NT2/D1 (cell line): ENCODE results near the gene ZNF766.
A peak's percentile ranks its signal among the peaks of the same experiment; 100 is the strongest.
"Not testable (repeated sequence)": the region's sequence is repeated elsewhere in the genome, so short reads cannot be mapped to it uniquely, and the experiment has no call there.

Experiments
- DNase-seq: peaks from one replicate; pipeline ENCODE4 v3.0.0-alpha.2; 2011; ENCODE audit warnings: low read depth, low spot score
- H3K27me3 ChIP-seq: 2 replicates; pipeline ENCODE4 v1.6.0; 2011; ENCODE audit warnings: mild to moderate bottlenecking; ENCODE audit not compliant: insufficient read length, insufficient read depth
- H3K36me3 ChIP-seq: 2 replicates; pipeline ENCODE4 v1.6.1; 2011; ENCODE audit warnings: mild to moderate bottlenecking, low read length, mixed read lengths; ENCODE audit not compliant: insufficient read depth, insufficient read length
- H3K4me1 ChIP-seq: 2 replicates; pipeline ENCODE4 v1.5.1; 2011; ENCODE audit not compliant: insufficient read depth, insufficient read length
- H3K4me3 ChIP-seq: 2 replicates; pipeline ENCODE4 v1.5.1; 2011; ENCODE audit warnings: low read depth; ENCODE audit not compliant: insufficient read length
- H3K9ac ChIP-seq: 2 replicates; pipeline ENCODE4 v1.6.0; 2011; ENCODE audit warnings: low read depth; ENCODE audit not compliant: insufficient read length
- H3K9me3 ChIP-seq: 2 replicates; pipeline ENCODE4 v1.5.1; 2011; ENCODE audit warnings: mild to moderate bottlenecking, low read length; ENCODE audit not compliant: insufficient read depth
- SUZ12 ChIP-seq: IDR thresholded peaks from 2 replicates; pipeline ENCODE4 v1.6.1; 2011; ENCODE audit not compliant: insufficient read length, insufficient read depth; ENCODE audit errors: extremely low read depth
- YY1 ChIP-seq: IDR thresholded peaks from 2 replicates; pipeline ENCODE4 v1.6.1; 2011; ENCODE audit not compliant: insufficient read length, insufficient read depth
- ZNF274 ChIP-seq: IDR thresholded peaks from 2 replicates; pipeline ENCODE4 v1.6.1; 2011; ENCODE audit warnings: mild to moderate bottlenecking, low read depth, low read length

ZNF766 gene

DNA sequence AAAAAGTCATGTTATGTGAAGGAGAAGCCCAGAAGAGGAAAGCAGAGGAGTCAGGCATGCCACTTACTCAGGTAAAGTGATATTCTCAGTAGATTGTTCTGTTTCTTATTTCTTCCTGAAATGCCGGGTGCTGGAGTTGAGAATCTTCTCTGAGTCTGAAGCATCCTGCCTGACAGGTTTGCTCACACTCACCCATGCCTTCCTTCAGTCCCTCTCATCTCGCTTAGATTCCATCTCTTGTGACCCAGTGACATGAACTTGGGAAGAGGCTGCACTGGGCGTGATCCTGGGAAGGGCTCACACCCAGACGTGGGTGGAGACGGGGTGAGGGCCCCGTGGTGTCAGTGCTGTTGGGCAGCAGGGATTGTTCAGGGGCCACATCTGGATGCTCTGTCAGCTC lies 8.1 kb downstream of the ZNF766 start:
- H3K36me3 ChIP-seq = peaks cover 26% of the 10 kb centered on the region
- no peak overlapping the region for H3K4me3 ChIP-seq
- no peak for TF ChIP-seq YY1
- no peak for TF ChIP-seq SUZ12
- no peak for TF ChIP-seq ZNF274
- H3K9ac ChIP-seq = no peak overlapping the region
- no peak for DNase-seq
- H3K27me3 ChIP-seq = no peaks in the 10 kb centered on the region
- no peaks in the 10 kb centered on the region for H3K4me1 ChIP-seq
- H3K9me3 ChIP-seq = peaks cover 12% of the 10 kb centered on the region

DNA sequence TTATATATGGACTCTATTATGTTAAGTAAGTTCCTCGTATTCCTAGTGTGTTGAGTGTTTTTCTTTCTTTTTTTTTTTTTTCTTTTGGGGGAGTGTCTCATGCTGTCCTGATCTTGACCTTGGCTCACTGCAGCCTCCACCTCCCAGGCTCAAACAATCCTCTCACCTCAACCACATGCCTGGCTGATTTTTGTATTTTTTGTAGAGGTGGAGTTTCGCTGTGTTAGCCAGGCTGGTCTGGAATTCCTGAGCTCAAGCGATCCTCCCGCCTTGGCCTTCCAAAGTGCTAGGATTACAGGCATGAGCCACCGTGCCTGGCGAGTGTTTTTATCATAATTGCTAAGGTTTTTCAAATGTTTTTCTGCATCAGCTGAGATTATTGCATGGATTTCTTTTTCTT lies 16.9 kb downstream of the ZNF766 start:
- H3K36me3 ChIP-seq = peaks cover 61% of the 10 kb centered on the region
- H3K9ac ChIP-seq = no peak overlapping the region
- H3K4me1 ChIP-seq = no peaks in the 10 kb centered on the region
- TF ChIP-seq SUZ12 = no peak
- TF ChIP-seq ZNF274 = no peak
- TF ChIP-seq YY1 = no peak
- no peak for DNase-seq
- H3K4me3 ChIP-seq = no peak overlapping the region
- no peaks in the 10 kb centered on the region for H3K9me3 ChIP-seq
- H3K27me3 ChIP-seq = no peaks in the 10 kb centered on the region

DNA sequence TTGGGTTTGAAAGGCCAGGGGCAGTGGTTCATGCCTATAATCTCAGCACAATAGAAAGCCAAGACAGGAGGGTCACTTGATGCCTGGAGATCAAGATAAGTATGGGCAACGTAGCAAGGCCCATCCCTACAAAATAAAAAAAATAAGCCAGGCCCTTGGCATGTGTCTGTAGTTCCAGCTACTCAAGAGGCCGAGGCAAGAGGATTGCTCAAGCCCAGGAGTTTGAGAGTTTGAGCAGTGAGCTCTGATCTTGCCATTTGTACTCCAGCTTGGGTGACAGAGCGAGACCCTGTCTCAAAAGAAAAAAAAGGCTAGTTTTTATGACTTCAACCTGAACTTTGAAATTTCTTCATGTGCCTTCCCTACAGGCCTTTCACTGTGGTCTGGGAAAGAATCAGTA lies 22.4 kb downstream of the ZNF766 start:
- Histone ChIP-seq H3K9ac (no peak overlapping the region), H3K9me3 (no peaks in the 10 kb centered on the region), H3K4me3 (no peak overlapping the region), H3K4me1 (no peaks in the 10 kb centered on the region), H3K27me3 (peaks cover 9% of the 10 kb centered on the region), H3K36me3 (peaks cover 30% of the 10 kb centered on the region)
- no peak for DNase-seq
- TF ChIP-seq ZNF274 (no peak), SUZ12 (no peak)

DNA sequence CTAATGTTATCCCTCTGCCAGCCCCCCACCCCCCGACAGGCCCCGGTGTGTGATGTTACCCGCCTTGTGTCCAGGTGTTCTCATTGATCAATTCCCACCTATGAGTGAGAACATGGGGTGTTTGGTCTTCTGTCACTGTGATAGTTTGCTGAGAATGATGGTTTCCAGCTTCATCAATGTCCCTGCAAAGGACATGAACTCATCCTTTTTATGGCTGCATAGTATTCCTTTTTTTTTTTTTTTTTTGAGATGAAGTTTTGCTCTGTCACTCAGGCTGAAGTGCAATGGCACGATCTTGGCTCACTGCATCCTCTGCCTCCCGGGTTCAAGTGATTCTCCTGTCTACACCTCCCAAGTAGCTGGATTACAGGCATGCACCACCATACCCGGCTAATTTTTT lies 23.6 kb downstream of the ZNF766 start:
- not testable (repeated sequence) for H3K4me3 ChIP-seq, H3K9ac ChIP-seq, H3K27me3 ChIP-seq, DNase-seq, H3K9me3 ChIP-seq, H3K4me1 ChIP-seq
- peaks cover 30% of the 10 kb centered on the region for H3K36me3 ChIP-seq

DNA sequence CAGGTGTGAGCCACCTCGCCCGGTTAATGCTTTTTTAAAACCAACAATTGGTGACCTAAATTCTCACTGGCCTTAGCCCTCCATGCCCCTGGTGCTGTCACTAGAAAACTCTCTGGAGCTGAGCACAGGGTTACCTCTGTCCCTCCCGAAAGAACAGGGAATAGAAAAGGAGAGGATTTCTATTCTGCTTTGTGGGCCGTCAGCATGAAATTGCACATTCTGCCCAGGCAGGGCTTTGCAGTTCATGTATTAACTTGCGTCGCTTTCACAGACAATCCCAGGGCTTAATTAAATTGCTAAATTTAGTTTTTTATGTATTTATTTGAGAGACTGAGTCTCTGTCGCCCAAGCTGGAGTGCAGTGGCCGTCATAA lies 27.0 kb downstream of the ZNF766 start:
- H3K9ac ChIP-seq = no peak overlapping the region

DNA sequence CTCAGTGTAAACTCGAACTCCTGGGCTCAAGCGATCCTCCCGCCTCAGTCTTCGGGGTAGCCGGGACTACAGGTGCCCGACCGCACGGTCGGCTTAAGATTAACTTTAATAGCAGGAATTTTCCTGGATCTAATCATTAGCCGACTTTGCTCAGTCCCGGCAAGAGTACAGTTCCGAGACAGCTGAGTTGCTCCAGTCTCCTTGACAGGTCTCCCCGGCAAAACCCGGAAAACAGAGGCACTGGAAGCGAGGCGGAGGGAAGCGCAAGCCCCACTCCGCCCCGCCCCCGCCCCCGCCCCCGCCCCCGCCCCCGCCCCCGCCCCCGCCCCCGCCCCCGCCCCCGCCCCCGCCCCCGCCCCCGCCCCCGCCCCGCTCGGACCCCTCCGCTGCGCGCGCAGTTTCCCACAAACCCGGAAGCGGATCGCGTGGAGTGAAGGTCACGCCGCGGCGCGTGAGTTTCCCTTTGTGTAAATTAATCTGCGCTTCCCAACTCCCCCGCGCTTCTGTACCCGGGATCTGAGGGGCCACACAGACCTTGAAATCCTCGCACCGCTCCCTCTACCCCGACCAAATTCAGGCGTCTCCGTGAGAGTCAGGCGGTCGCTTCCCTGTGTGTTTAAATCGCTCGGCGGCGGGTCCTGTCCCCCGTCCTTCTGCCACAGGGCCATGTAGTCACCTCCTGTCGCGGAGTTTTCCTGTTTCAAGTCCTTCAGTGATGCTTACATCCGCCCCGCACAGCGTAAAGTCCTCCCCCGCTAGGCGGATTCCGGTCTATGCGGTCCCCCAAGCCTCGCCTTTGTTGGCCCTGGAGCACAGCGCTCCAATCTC lies 27.6 kb downstream of the ZNF766 start, which contains the start of gene ZNF480:
Gene ZNF480, plus strand, starts transcription at position 397 of the 828 bp plus-strand sequence. CDS start 3,244 bp downstream, outside the sequence.
- Histone ChIP-seq H3K9me3 (peaks cover 7% of the 10 kb centered on the region; the same call in 1 of the 2 replicates), H3K4me3 (peak within 1 kb of the TSS; percentile 87), H3K4me1 (peaks cover 3% of the 10 kb centered on the region), H3K27me3 (peaks cover 9% of the 10 kb centered on the region), H3K36me3 (peaks cover 34% of the 10 kb centered on the region), H3K9ac (peak within 1 kb of the TSS; percentile 85)
- no peak for TF ChIP-seq SUZ12
- TF ChIP-seq YY1 = no peak
- TF ChIP-seq ZNF274 = no peak
- DNase-seq = peak; percentile 46

More for the DNA sequence above, 27.0 kb downstream of the ZNF766 start:
- TF ChIP-seq YY1 = no peak
- no peak for TF ChIP-seq ZNF274
- no peak for TF ChIP-seq SUZ12
- H3K27me3 ChIP-seq = peaks cover 9% of the 10 kb centered on the region
- H3K4me1 ChIP-seq = peaks cover 3% of the 10 kb centered on the region
- H3K9me3 ChIP-seq = peaks cover 7% of the 10 kb centered on the region; the same call in 1 of the 2 replicates
- peaks cover 32% of the 10 kb centered on the region for H3K36me3 ChIP-seq
- peak overlapping the region; percentile 19 for H3K4me3 ChIP-seq
- DNase-seq = no peak

DNA sequence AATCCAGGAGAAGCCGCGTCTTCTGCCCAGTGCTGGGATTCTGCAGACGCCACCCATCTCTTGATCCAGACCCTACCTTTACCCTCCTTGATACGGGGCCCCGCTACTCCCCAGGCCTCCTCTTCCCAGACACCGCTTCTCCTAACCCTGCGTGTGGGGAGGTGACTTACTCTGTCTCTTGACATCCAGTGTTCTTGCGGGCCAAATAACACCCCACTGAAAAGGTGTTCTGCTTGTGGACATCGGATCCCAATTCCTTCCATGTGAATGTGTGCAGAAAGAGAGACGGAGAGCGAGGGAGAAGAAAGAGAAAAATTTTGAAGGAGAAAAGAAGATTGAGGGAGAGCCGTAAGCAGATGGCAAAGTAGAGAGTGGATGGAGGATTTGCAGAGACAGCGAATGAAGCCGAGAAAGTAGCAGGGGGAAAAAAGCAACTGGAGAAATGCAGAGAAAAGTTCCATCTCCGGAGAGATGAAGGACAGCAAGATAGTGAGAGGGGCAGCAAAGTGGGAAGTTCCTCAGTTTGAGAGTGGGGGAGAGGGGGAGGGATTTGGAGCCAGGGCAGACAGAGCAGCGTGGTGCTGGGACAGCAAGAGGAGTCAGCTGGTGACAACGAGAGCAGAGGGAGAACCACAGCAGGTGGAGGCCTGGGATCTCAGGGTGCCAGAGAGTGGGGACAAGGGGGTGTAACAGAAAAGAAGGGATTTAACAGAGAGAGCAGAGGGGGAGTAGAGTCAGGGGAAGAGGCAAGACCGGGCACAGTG lies 28.4 kb downstream of the ZNF766 start:
- no peak for DNase-seq
- peak overlapping the region; percentile 85 for H3K9ac ChIP-seq
- H3K4me3 ChIP-seq = peak overlapping the region; percentile 87
- H3K36me3 ChIP-seq = peaks cover 39% of the 10 kb centered on the region
- peaks cover 9% of the 10 kb centered on the region for H3K27me3 ChIP-seq
- peaks cover 3% of the 10 kb centered on the region for H3K4me1 ChIP-seq
- H3K9me3 ChIP-seq = peaks cover 14% of the 10 kb centered on the region; the same call in 1 of the 2 replicates
- TF ChIP-seq ZNF274 (no peak), SUZ12 (no peak), YY1 (no peak)
